HEK293T (cell line): ENCODE measurements around the gene EFCC1.

Experiments used
- CTCF ChIA-PET: fragments of 350-600 bp; formaldehyde crosslinking; extraction: SDS; loops from one replicate; lab custom pipeline; 2021; ENCODE audit warnings: antibody characterized with exemption, inconsistent platforms; lab: Yijun Ruan, JAX
- POLR2A ChIA-PET: fragments of 350-600 bp; formaldehyde crosslinking; extraction: SDS; loops from one replicate; lab custom pipeline; 2020; ENCODE audit warnings: antibody characterized with exemption, inconsistent platforms; lab: Yijun Ruan, JAX
- DNase-seq: peaks from one replicate; pipeline ENCODE4 v3.0.0; 2012; ENCODE audit warnings: mixed read lengths; ENCODE audit errors: extremely low spot score
- ARNT ChIP-seq: fragments of 450-650 bp; IDR thresholded peaks from 2 replicates; pipeline ENCODE4 v1.6.1; 2017; ENCODE audit warnings: mild to moderate bottlenecking
- BHLHE40 ChIP-seq: fragments of 450-650 bp; IDR thresholded peaks from 2 replicates; pipeline ENCODE4 v1.6.1; 2016; ENCODE audit warnings: mild to moderate bottlenecking, moderate library complexity, borderline replicate concordance
- CTBP1 ChIP-seq: fragments of 450-650 bp; IDR thresholded peaks from 2 replicates; pipeline ENCODE4 v1.6.1; 2016; ENCODE audit warnings: borderline replicate concordance
- ELF4 ChIP-seq: fragments of 450-650 bp; IDR thresholded peaks from 2 replicates; pipeline ENCODE4 v1.6.1; 2017; ENCODE audit warnings: antibody characterized with exemption
- FOXA1 ChIP-seq: fragments of 450-650 bp; IDR thresholded peaks from 2 replicates; pipeline ENCODE4 v1.6.1; 2016; ENCODE audit warnings: mild to moderate bottlenecking
- FOXK2 ChIP-seq: fragments of 450-650 bp; IDR thresholded peaks from 2 replicates; pipeline ENCODE4 v1.6.1; 2016; ENCODE audit warnings: mild to moderate bottlenecking
- FOXM1 ChIP-seq: fragments of 450-650 bp; IDR thresholded peaks from 2 replicates; pipeline ENCODE4 v1.6.1; 2017; ENCODE audit warnings: mild to moderate bottlenecking, borderline replicate concordance
- HDGF ChIP-seq: fragments of 450-650 bp; IDR thresholded peaks from 2 replicates; pipeline ENCODE4 v1.6.1; 2017; ENCODE audit warnings: antibody characterized with exemption, borderline replicate concordance
- L3MBTL2 ChIP-seq: fragments of 450-650 bp; conservative IDR thresholded peaks from 2 replicates; pipeline ENCODE4 v1.6.1; 2016; ENCODE audit warnings: mild to moderate bottlenecking
- LEF1 ChIP-seq: fragments of 450-650 bp; IDR thresholded peaks from 2 replicates; pipeline ENCODE4 v1.6.1; 2017; ENCODE audit warnings: mild to moderate bottlenecking, borderline replicate concordance
- NFRKB ChIP-seq: fragments of 450-650 bp; IDR thresholded peaks from 2 replicates; pipeline ENCODE4 v1.6.1; 2016; ENCODE audit warnings: mild to moderate bottlenecking, moderate library complexity
- SP1 ChIP-seq: fragments of 450-650 bp; IDR thresholded peaks from 2 replicates; pipeline ENCODE4 v1.6.1; 2017
- SUZ12 ChIP-seq: fragments of 450-650 bp; IDR thresholded peaks from 2 replicates; pipeline ENCODE4 v1.6.1; 2016; ENCODE audit warnings: mild to moderate bottlenecking
- TARDBP ChIP-seq: fragments of 450-650 bp; IDR thresholded peaks from 2 replicates; pipeline ENCODE4 v1.6.1; 2016
- ZNF384 ChIP-seq: fragments of 450-650 bp; IDR thresholded peaks from 2 replicates; pipeline ENCODE4 v1.6.1; 2016
- TF ChIP-seq, protein P1 (sequence below): fragments of 450-650 bp; IDR thresholded peaks from 2 replicates; pipeline ENCODE4 v1.6.1; 2016

The EFCC1 gene

DNA sequence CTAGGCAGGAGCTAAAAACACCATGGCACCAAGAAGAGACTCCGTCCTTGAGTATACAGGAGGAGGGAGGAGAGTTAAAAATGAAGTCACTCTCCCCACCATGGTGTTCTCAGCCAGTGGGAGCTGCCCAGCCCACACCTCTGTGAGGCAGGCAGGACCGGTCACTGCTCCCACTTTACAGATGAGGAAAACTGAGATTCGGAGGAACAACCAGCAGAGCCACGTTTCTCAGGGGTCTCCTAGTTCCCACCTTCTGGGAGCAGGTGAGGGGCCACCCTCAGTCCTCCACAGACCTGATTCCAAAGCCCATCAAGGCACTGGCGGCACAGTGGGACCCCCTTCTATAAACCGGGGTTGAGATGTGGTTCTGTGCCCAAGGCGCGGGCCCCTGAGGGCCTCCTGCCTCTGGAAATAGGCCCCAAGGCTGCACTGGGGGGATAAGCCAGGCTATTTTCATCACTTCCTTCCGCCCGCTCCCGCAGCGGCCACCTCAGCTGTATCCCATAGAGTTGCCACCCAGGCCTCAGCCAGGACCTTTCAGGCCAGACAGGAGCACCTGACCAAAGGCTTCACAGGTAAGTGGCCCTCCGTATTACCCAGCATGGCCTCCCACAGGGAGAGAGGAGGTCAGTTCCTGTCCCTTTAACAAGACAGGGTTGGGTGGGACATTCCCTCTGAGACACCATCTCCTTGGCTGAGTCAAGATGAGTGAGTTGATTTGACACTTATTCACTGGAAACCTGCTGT lies 59.3 kb downstream of the EFCC1 start, which contains the start of gene GP9:
Gene GP9, plus strand, starts transcription at position 504 of the 747 bp plus-strand sequence. CDS start 961 bp downstream, outside the sequence.
- no peak for TF ChIP-seq SP1
- TF ChIP-seq BHLHE40 = no peak
- no peak for TF ChIP-seq FOXM1
- TF ChIP-seq ZNF384 = no peak
- no peak for TF ChIP-seq SUZ12
- no peak for TF ChIP-seq ELF4
- TF ChIP-seq FOXA1 = no peak
- TF ChIP-seq L3MBTL2 = no peak
- CTCF ChIA-PET = interaction anchor here (1.0 kb wide), 1 partner anchor 90 kb away, joined by 5 read pairs; no protein-coding TSS in a partner anchor
- DNase-seq = no peak
- POLR2A ChIA-PET = no interaction called here

DNA sequence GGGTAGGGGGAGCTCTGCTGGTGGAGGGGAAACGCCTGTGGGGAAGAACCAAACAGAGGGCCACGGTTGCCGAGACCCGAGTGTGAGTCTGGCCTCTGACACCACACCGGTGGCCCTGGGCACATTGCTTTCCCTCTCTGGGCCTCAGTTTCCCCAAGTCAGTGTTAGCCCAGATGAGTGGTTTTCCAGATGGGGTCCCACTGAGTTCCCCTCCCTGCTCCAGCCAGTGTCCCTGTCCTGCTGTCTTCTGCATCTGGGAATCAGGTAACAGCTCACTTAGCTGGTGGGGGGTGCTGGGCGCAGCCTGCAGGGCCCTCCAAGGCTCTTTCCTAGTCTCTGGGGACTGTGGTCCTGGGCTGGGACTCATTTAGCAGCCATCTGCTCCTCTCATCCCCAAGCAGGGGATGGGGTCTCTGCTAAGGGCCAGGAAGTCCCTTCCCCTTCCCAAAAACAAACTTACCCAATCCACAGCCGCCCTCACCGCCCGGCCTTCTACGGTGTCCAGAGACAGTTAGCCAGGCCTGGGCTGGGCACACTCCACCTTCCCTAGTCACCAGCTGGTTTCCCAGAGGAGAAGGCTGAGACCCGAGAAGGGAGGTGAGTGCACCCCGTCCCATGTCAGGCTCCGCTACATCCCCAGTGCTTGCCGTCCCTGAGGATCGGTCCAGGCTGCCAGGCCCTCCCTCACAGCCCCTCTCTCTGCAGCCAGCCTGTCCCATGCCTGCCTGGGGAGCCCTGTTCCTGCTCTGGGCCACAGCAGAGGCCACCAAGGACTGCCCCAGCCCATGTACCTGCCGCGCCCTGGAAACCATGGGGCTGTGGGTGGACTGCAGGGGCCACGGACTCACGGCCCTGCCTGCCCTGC lies 60.2 kb downstream of the EFCC1 start:
- no peak for DNase-seq
- ChIA-PET POLR2A (no interaction called here), CTCF (no interaction called here)
- TF ChIP-seq BHLHE40 (no peak), ZNF384 (no peak), CTBP1 (no peak), TARDBP (no peak), LEF1 (no peak), SUZ12 (no peak), ELF4 (no peak), NFRKB (no peak), HDGF (no peak), FOXA1 (no peak), SP1 (no peak), FOXK2 (no peak), FOXM1 (no peak), L3MBTL2 (no peak), ARNT (no peak)
- TF ChIP-seq, protein P1, sequence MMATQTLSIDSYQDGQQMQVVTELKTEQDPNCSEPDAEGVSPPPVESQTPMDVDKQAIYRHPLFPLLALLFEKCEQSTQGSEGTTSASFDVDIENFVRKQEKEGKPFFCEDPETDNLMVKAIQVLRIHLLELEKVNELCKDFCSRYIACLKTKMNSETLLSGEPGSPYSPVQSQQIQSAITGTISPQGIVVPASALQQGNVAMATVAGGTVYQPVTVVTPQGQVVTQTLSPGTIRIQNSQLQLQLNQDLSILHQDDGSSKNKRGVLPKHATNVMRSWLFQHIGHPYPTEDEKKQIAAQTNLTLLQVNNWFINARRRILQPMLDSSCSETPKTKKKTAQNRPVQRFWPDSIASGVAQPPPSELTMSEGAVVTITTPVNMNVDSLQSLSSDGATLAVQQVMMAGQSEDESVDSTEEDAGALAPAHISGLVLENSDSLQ = no peak

DNA sequence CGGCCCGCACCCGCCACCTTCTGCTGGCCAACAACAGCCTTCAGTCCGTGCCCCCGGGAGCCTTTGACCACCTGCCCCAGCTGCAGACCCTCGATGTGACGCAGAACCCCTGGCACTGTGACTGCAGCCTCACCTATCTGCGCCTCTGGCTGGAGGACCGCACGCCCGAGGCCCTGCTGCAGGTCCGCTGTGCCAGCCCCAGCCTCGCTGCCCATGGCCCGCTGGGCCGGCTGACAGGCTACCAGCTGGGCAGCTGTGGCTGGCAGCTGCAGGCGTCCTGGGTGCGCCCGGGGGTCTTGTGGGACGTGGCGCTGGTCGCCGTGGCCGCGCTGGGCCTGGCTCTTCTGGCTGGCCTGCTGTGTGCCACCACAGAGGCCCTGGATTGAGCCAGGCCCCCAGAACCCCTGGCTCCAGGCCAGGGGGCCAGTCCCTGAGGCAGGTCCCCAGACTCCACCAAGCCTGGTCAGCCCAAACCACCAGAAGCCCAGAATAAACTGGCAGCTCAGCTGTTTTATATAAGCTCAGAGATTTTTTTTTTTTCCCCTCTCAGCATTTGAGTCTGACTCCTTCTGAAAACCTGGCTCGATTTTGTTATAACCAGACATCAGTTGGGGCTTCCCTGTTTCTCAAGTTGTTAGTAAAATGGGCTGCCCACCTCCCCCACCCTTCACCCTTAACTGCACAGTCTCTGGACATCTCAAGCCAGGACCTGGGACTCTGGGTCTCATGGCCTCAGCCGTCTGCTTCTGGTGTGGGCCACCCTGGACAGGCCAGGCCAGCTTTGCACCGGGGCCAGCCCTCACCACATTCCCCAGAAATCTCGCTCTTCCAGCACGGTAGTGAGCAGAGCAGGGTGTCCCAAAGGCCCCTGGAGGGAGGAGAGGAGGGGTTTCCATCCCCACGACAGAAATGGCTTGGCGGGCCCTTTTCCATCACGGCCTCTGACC lies 61.1 kb downstream of the EFCC1 start:
- POLR2A ChIA-PET = no interaction called here
- TF ChIP-seq LEF1 = no peak
- CTCF ChIA-PET = interaction anchor here (0.9 kb wide), 1 partner anchor 12 kb away, joined by 3 read pairs; no protein-coding TSS in a partner anchor
- no peak for DNase-seq

DNA sequence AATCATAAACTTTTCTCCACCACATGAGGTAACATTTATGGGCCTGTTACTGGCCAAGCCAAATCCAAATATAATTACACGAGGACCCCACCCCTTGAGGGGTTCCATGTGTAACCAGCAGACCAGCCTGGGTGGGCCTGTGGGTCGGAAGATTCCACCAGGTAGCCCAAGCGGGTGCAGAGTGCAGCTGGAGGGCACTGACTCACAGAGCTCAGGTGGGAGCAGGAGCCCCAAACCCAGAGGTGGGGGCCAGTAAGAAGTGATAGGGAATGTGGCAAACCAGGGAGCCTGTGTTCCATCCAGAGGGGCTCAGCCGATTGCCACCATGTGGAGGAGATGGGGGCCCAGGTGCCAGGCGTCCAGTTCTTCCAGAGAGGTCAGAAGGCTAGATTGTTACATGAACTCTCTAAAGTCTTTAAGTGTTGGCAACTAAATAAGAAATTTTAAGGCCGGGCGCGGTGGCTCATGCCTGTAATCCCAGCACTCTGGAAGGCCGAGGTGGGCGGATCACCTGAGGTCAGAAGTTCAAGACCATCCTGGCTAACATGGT lies 62.1 kb downstream of the EFCC1 start:
- ChIA-PET CTCF (interaction anchor here (0.6 to 1.0 kb wide), 3 partner anchors 10 to 93 kb away, joined by 3 to 8 read pairs (median 3); no protein-coding TSS in a partner anchor), POLR2A (no interaction called here)
- TF ChIP-seq CTBP1 (no peak), SUZ12 (no peak), SP1 (no peak), ZNF384 (no peak)
- TF ChIP-seq, protein P1 = no peak

DNA sequence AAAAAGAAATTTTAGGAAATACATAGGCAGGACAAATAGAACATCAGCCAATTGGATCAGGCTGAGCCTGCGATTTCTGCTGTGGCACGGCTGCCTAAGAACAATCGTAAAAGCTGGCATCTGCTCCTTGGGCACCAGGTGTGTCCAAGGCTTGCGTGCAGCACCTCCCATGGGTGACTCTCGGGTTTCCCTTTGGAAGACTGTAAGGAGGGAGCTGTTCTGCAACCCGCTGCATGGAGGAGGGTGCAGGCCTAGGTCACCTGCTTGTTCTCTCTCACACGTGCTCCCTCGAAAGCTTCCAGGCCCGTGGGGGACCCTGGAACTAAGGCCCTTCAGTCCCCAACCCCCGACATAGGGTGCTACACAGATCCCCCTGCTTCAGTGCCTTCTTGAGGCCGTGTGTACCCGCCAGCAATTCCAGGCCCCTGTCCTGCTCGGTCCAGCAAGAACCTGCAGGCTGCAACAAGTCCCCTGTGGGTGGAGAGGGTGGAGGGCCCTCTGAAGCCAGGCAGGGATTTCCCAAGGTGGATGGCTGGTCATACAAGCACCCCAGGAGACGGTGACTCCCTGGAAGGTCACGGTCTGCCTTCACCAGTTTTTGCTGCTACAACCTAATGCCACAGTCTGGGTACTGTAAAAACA lies 62.9 kb downstream of the EFCC1 start:
- ChIA-PET CTCF (interaction anchor here (0.6 to 1.0 kb wide), 2 partner anchors 10 to 93 kb away, joined by 3 to 8 read pairs; no protein-coding TSS in a partner anchor), POLR2A (no interaction called here)
- no peak for DNase-seq
- TF ChIP-seq ZNF384 (no peak), NFRKB (no peak), SUZ12 (no peak), LEF1 (no peak), ELF4 (no peak), HDGF (no peak), ARNT (no peak), SP1 (no peak), BHLHE40 (no peak), CTBP1 (no peak), FOXM1 (no peak), L3MBTL2 (no peak), TARDBP (no peak), FOXA1 (no peak), FOXK2 (no peak)
- TF ChIP-seq, protein P1 = no peak

More for the DNA sequence above, 62.1 kb downstream of the EFCC1 start:
- DNase-seq = no peak
